ENCODE measurements around the gene MMD.
"Not testable (repeated sequence)": the region's sequence is repeated elsewhere in the genome, so short reads cannot be mapped to it uniquely, and the experiment has no call there.

The MMD gene

DNA sequence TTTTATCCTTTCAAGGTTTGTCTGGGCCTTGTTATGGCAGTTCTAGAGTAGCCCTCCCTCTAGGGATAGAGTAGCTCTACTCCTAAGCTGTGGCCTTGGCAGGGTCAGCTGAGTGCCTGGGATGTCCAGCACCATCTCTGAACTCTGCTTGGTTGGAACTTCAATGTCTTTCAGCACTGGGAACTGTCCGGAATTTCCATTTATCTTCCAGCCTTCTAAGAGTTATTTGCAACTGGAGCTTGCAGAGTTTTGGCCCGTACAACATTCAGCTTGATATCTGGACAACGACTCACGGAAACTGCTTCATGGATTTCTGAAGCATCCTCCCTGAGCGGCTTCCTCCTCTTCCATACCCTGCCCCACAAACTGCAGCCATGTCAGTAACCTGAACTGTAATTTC, 22.9 kb downstream of the MMD start:
- no peak overlapping the region for H3K4me3 ChIP-seq (ENCODE audit: low read depth, low read length)
- TF ChIP-seq, protein P1, sequence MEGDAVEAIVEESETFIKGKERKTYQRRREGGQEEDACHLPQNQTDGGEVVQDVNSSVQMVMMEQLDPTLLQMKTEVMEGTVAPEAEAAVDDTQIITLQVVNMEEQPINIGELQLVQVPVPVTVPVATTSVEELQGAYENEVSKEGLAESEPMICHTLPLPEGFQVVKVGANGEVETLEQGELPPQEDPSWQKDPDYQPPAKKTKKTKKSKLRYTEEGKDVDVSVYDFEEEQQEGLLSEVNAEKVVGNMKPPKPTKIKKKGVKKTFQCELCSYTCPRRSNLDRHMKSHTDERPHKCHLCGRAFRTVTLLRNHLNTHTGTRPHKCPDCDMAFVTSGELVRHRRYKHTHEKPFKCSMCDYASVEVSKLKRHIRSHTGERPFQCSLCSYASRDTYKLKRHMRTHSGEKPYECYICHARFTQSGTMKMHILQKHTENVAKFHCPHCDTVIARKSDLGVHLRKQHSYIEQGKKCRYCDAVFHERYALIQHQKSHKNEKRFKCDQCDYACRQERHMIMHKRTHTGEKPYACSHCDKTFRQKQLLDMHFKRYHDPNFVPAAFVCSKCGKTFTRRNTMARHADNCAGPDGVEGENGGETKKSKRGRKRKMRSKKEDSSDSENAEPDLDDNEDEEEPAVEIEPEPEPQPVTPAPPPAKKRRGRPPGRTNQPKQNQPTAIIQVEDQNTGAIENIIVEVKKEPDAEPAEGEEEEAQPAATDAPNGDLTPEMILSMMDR (IDR thresholded peaks at IDR 0.05; ENCODE audit: borderline replicate concordance, insufficient read depth, low read depth, low read length): no peak

DNA sequence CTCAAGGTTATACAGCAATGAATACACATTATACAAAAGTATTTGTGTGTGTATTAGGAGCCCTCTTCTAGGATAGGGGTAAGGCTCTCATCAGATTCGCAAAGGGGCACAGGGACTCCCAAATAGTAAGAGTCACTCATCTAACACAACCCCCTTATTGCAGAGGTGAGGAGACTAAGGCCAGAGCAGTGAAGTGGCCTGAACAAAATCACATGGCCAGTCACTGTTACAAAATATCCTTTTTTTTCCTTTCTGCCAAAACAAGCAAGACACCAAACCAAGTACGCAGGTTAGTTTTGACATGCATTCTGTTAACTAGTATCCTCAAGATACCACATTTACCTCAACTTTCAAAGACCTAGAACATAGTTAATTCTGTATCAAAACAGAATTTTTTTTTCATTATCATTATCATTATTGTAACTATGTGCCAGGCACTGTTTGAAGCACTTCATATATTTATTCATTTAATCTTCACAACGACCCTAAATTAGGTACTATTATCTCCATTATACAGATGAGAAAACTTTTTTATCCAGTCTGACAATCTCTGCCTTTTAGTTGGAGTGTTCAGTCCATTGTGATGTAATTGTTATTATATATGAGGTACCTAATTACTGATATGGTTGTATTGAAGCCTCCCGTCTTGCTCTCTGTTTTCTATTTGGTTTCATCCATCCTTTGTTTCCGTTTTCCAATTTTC, 25.7 kb downstream of the MMD start:
- TF ChIP-seq, protein P1 (IDR thresholded peaks at IDR 0.05; ENCODE audit: borderline replicate concordance, insufficient read depth, low read depth, low read length): no peak
- no peak overlapping the region for H3K4me3 ChIP-seq (ENCODE audit: low read depth, low read length)

- TF ChIP-seq, protein P1 (IDR thresholded peaks at IDR 0.05; ENCODE audit: borderline replicate concordance, insufficient read depth, low read depth, low read length): no peak
- no peak overlapping the region for H3K4me3 ChIP-seq (ENCODE audit: low read depth, low read length)
Measured at GRCh38 chr17:55394357-55395021, 27.1 kb downstream of the MMD start.

GRCh38 chr17:55391764-55392467, 29.7 kb downstream of the MMD start:
- TF ChIP-seq, protein P1 (IDR thresholded peaks at IDR 0.05; ENCODE audit: borderline replicate concordance, insufficient read depth, low read depth, low read length): no peak
- no peak overlapping the region for H3K4me3 ChIP-seq (ENCODE audit: low read depth, low read length)

GRCh38 chr17:55391244-55391757, 30.3 kb downstream of the MMD start:
- TF ChIP-seq, protein P1 (IDR thresholded peaks at IDR 0.05; ENCODE audit: borderline replicate concordance, insufficient read depth, low read depth, low read length): no peak
- no peak overlapping the region for H3K4me3 ChIP-seq (ENCODE audit: low read depth, low read length)

DNA sequence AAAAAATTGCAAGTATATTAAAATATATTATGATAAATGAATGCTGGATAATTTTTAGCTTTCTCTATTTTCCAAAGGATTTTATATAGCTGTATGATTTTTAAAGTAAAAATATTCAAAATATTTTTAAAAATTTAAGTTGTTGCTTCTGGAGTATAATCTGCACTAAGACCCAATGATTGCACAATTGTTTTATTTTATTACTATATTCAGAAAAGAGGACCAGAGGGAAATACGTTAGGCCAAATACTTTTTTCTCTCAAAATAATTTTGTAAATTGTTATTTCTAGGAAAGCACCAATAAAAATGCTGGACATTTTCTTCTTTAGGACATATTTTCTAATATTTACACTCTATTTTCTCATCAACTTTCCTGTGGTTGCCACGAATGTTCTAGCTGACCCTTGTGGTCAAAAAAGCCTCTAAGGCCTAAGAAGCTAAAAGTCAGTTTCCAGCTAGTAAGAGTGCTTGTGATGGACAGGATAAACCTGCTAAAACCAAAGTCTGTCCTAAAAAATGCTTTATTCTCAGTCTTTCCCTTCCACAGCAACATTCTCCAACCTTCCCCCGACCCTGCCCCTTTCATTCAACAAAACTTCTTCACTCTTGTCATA, 31.2 kb downstream of the MMD start:
- TF ChIP-seq, protein P1 (IDR thresholded peaks at IDR 0.05; ENCODE audit: borderline replicate concordance, insufficient read depth, low read depth, low read length): no peak
- H3K4me3 ChIP-seq (ENCODE audit: low read depth, low read length): no peak overlapping the region

DNA sequence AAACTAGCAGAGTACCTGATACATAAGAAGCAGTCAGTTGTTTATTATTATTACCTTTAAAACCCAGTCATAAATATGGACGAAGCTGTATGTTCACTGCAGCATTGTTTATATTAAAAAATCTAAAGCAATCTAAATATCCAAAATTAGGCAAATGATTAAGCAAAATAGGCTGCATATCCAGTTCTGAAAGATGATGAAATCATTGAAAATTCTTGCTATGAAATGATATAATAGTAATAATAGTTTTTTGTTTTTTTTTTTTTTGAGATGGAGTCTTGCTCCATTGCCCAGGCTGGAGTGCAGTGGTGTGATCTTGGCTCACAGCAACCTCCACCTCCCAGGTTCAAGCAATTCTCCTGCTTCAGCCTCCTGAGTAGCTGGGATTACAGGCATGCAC, 31.9 kb downstream of the MMD start:
- not testable (repeated sequence) for H3K4me3 ChIP-seq (ENCODE audit: low read depth, low read length)

Measured in GM12875 (cell line).